ENCODE data around the gene PFN4. TPM values are rescaled to one million over a fixed set of nuclear protein-coding genes. Genes with fewer than 3 reads are reported as not detected.

The PFN4 gene
- total and polyA plus RNA-seq, 9 of the 15 experiments (the other 6 are each of a cell fraction or from before 2014, with no cell fraction given), result 0.07 to 0.54 (median 0.31) TPM; not detected in 2

DNA sequence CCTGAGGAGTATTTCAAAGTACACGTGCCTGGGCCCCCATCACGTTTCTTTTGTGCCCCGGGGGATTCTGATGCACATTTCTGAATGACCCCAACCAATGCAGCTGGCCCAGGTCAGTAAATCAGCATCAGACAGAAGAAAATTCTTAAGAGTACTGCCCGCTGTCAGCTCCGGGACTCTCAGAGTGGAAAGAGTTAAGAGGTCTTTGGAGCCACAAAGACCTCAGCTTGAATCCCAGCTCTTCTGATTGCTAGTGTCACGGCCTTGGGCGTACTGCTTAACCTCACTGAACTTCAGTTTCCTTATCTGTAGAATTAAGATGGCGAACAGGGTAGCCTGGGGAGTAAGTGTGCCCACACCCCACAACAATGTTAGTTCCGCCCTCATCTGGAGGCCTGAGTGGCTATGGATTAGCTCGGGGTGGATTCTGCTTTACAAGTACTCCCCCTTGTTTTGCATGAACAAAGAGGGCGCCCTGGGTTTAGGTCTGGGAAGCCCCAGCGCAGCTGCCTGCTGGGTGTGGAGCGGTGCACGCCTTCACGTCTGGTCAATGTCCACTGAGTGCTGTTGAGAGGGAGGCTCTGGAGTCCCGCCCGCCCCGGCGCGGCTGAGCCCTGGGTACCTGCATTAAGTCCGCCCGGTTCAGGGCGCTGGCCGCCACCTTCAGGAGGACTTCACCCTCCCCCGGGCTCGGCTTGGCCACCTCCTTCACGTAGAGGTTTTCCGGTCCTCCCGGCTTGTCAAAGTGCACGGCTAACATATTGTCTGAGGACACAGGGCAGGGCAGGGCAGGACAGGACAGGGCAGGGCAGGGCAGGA, 39.4 kb downstream of the PFN4 start (continued):
- TF ChIP-seq ELF1 (tag; IDR thresholded peaks at IDR 0.05), result peak; percentile 37; the same call in 1 of the 2 replicates
- TF ChIP-seq MTF1 (CRISPR knock-in tag; IDR thresholded peaks at IDR 0.05; ENCODE audit: borderline replicate concordance), result no peak
- TF ChIP-seq, protein P1, sequence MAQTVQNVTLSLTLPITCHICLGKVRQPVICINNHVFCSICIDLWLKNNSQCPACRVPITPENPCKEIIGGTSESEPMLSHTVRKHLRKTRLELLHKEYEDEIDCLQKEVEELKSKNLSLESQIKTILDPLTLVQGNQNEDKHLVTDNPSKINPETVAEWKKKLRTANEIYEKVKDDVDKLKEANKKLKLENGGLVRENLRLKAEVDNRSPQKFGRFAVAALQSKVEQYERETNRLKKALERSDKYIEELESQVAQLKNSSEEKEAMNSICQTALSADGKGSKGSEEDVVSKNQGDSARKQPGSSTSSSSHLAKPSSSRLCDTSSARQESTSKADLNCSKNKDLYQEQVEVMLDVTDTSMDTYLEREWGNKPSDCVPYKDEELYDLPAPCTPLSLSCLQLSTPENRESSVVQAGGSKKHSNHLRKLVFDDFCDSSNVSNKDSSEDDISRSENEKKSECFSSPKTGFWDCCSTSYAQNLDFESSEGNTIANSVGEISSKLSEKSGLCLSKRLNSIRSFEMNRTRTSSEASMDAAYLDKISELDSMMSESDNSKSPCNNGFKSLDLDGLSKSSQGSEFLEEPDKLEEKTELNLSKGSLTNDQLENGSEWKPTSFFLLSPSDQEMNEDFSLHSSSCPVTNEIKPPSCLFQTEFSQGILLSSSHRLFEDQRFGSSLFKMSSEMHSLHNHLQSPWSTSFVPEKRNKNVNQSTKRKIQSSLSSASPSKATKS (CRISPR knock-in tag; IDR thresholded peaks at IDR 0.05), result no peak
- TF ChIP-seq SMC3 (conservative IDR thresholded peaks at IDR 0.05; ENCODE audit: insufficient read depth, low read depth, low read length), result peak; percentile 18; the same call in 1 of the 2 replicates
- no peak for TF ChIP-seq PCBP1 (IDR thresholded peaks at IDR 0.05; ENCODE audit: low read depth, low read length, poor library complexity, severe bottlenecking)
- TF ChIP-seq FOXP1 (CRISPR knock-in tag; IDR thresholded peaks at IDR 0.05), result peak; percentile 51; the same call in 1 of the 2 replicates
- peak; percentile 67 for TF ChIP-seq CBFA2T3 (IDR thresholded peaks at IDR 0.05)
- peak; percentile 47; the same call in 1 of the 2 replicates for TF ChIP-seq PHF8 (IDR thresholded peaks at IDR 0.05; ENCODE audit: borderline replicate concordance, low read length)
- no peak for TF ChIP-seq MEF2A (IDR thresholded peaks at IDR 0.05; ENCODE audit: control insufficient read depth, low read depth, low read length)
- 0 out of 2 replicates have a peak, but pooled peaks have one; percentile 8 for TF ChIP-seq POLR2H (tag; IDR thresholded peaks at IDR 0.05; ENCODE audit: low read depth)
- peak; percentile 52 for TF ChIP-seq MYC (IDR thresholded peaks at IDR 0.05; ENCODE audit: low read depth, low read length)
- 0 out of 2 replicates have a peak, but pooled peaks have one; percentile 46 for TF ChIP-seq MYC (CRISPR knock-in tag; IDR thresholded peaks at IDR 0.05; ENCODE audit: borderline replicate concordance, low read depth)
- peak; percentile 40 for TF ChIP-seq TBP (optimal IDR thresholded peaks at IDR 0.05; ENCODE audit: low read depth, low read length)
- TF ChIP-seq, protein P2, sequence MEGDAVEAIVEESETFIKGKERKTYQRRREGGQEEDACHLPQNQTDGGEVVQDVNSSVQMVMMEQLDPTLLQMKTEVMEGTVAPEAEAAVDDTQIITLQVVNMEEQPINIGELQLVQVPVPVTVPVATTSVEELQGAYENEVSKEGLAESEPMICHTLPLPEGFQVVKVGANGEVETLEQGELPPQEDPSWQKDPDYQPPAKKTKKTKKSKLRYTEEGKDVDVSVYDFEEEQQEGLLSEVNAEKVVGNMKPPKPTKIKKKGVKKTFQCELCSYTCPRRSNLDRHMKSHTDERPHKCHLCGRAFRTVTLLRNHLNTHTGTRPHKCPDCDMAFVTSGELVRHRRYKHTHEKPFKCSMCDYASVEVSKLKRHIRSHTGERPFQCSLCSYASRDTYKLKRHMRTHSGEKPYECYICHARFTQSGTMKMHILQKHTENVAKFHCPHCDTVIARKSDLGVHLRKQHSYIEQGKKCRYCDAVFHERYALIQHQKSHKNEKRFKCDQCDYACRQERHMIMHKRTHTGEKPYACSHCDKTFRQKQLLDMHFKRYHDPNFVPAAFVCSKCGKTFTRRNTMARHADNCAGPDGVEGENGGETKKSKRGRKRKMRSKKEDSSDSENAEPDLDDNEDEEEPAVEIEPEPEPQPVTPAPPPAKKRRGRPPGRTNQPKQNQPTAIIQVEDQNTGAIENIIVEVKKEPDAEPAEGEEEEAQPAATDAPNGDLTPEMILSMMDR (IDR thresholded peaks at IDR 0.05 in 2 of 3, conservative IDR thresholded peaks at IDR 0.05 in 1 of 3; ENCODE audit: insufficient read depth in 2 of 3, low read depth in 1 of 3, low read length in 3 of 3), result peak in 2 of 3 experiments; percentile 9 to 19; a peak in 2 of 6 replicates
- 0 out of 2 replicates have a peak, but pooled peaks have one; percentile 18 for TF ChIP-seq ZNF589 (CRISPR knock-in tag; IDR thresholded peaks at IDR 0.05; ENCODE audit: low read depth)
- TF ChIP-seq, protein P3, sequence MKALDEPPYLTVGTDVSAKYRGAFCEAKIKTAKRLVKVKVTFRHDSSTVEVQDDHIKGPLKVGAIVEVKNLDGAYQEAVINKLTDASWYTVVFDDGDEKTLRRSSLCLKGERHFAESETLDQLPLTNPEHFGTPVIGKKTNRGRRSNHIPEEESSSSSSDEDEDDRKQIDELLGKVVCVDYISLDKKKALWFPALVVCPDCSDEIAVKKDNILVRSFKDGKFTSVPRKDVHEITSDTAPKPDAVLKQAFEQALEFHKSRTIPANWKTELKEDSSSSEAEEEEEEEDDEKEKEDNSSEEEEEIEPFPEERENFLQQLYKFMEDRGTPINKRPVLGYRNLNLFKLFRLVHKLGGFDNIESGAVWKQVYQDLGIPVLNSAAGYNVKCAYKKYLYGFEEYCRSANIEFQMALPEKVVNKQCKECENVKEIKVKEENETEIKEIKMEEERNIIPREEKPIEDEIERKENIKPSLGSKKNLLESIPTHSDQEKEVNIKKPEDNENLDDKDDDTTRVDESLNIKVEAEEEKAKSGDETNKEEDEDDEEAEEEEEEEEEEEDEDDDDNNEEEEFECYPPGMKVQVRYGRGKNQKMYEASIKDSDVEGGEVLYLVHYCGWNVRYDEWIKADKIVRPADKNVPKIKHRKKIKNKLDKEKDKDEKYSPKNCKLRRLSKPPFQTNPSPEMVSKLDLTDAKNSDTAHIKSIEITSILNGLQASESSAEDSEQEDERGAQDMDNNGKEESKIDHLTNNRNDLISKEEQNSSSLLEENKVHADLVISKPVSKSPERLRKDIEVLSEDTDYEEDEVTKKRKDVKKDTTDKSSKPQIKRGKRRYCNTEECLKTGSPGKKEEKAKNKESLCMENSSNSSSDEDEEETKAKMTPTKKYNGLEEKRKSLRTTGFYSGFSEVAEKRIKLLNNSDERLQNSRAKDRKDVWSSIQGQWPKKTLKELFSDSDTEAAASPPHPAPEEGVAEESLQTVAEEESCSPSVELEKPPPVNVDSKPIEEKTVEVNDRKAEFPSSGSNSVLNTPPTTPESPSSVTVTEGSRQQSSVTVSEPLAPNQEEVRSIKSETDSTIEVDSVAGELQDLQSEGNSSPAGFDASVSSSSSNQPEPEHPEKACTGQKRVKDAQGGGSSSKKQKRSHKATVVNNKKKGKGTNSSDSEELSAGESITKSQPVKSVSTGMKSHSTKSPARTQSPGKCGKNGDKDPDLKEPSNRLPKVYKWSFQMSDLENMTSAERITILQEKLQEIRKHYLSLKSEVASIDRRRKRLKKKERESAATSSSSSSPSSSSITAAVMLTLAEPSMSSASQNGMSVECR (CRISPR knock-in tag; IDR thresholded peaks at IDR 0.05), result 0 out of 2 replicates have a peak, but pooled peaks have one; percentile 51
- TF ChIP-seq POLR2AphosphoS5 (IDR thresholded peaks at IDR 0.05; ENCODE audit: control insufficient read depth, insufficient read depth, low read depth, low read length), result 0 out of 2 replicates have a peak, but pooled peaks have one; percentile 16
